ENCODE data around the gene CCNB2. TPM values are rescaled to one million over a fixed set of nuclear protein-coding genes. Genes with fewer than 3 reads are reported as not detected.

The CCNB2 gene
- polyA plus RNA-seq, 3 donors: 35.8 to 55.5 (median 53.9) TPM

Other genes starting within 250 kb of the CCNB2 start
- gene SLTM, start 171.5 kb upstream of the CCNB2 start, polyA plus RNA-seq (ENCODE audit: insufficient read length in 3 of 3): 100 to 1,000 TPM; 128 to 154 (median 139) TPM
- gene RNF111, start 117.5 kb upstream of the CCNB2 start, polyA plus RNA-seq (ENCODE audit: insufficient read length in 3 of 3): 10 to 100 TPM; 35.6 to 43.8 (median 39.4) TPM
- gene LDHAL6B, start 101.7 kb downstream of the CCNB2 start, polyA plus RNA-seq (ENCODE audit: insufficient read length in 3 of 3): under 1 TPM; 0.17 to 0.45 (median 0.19) TPM